ENCODE data around the gene PTPRE.

The PTPRE gene

GRCh38 chr10:127925471-127926207 lies 18.7 kb downstream of the PTPRE start:
- Histone ChIP-seq H3K4me3 (ENCODE audit: low read length) (no peak overlapping the region), H3K4me2 (ENCODE audit: low read length) (no peak overlapping the region), H3K27ac (ENCODE audit: low read length) (no peak overlapping the region), H3K36me3 (replicated peaks; ENCODE audit: low read depth, low read length) (no peaks in the 10 kb centered on the region), H3K79me2 (ENCODE audit: low read length) (no peaks in the 10 kb centered on the region), H2AFZ (ENCODE audit: low read depth, low read length) (no peak overlapping the region), H3K9ac (ENCODE audit: low read length) (no peak overlapping the region), H3K27me3 (ENCODE audit: low read depth, low read length) (no peaks in the 10 kb centered on the region), H4K20me1 (ENCODE audit: insufficient read depth, low read length) (no peaks in the 10 kb centered on the region), H3K9me3 (ENCODE audit: insufficient read depth, low read length) (no peaks in the 10 kb centered on the region), H3K4me1 (ENCODE audit: low read length) (no peaks in the 10 kb centered on the region)
- TF ChIP-seq EZH2phosphoT487 (IDR thresholded peaks at IDR 0.05; ENCODE audit: low read depth) = no peak
- TF ChIP-seq, protein P1, sequence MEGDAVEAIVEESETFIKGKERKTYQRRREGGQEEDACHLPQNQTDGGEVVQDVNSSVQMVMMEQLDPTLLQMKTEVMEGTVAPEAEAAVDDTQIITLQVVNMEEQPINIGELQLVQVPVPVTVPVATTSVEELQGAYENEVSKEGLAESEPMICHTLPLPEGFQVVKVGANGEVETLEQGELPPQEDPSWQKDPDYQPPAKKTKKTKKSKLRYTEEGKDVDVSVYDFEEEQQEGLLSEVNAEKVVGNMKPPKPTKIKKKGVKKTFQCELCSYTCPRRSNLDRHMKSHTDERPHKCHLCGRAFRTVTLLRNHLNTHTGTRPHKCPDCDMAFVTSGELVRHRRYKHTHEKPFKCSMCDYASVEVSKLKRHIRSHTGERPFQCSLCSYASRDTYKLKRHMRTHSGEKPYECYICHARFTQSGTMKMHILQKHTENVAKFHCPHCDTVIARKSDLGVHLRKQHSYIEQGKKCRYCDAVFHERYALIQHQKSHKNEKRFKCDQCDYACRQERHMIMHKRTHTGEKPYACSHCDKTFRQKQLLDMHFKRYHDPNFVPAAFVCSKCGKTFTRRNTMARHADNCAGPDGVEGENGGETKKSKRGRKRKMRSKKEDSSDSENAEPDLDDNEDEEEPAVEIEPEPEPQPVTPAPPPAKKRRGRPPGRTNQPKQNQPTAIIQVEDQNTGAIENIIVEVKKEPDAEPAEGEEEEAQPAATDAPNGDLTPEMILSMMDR (IDR thresholded peaks at IDR 0.05; ENCODE audit: low read depth, low read length) = no peak

GRCh38 chr10:127926455-127926854 lies 19.6 kb downstream of the PTPRE start:
- Histone ChIP-seq H3K79me2 (ENCODE audit: low read length) (no peaks in the 10 kb centered on the region), H3K36me3 (replicated peaks; ENCODE audit: low read depth, low read length) (no peaks in the 10 kb centered on the region), H3K27ac (ENCODE audit: low read length) (no peak overlapping the region), H3K4me3 (ENCODE audit: low read length) (no peak overlapping the region), H3K9me3 (ENCODE audit: insufficient read depth, low read length) (no peaks in the 10 kb centered on the region), H3K4me2 (ENCODE audit: low read length) (no peak overlapping the region), H3K9ac (ENCODE audit: low read length) (no peak overlapping the region), H4K20me1 (ENCODE audit: insufficient read depth, low read length) (no peaks in the 10 kb centered on the region), H2AFZ (ENCODE audit: low read depth, low read length) (no peak overlapping the region), H3K27me3 (ENCODE audit: low read depth, low read length) (no peaks in the 10 kb centered on the region), H3K4me1 (ENCODE audit: low read length) (no peaks in the 10 kb centered on the region)
- no peak for TF ChIP-seq EZH2phosphoT487 (IDR thresholded peaks at IDR 0.05; ENCODE audit: low read depth)
- TF ChIP-seq, protein P1 (IDR thresholded peaks at IDR 0.05; ENCODE audit: low read depth, low read length) = no peak

DNA sequence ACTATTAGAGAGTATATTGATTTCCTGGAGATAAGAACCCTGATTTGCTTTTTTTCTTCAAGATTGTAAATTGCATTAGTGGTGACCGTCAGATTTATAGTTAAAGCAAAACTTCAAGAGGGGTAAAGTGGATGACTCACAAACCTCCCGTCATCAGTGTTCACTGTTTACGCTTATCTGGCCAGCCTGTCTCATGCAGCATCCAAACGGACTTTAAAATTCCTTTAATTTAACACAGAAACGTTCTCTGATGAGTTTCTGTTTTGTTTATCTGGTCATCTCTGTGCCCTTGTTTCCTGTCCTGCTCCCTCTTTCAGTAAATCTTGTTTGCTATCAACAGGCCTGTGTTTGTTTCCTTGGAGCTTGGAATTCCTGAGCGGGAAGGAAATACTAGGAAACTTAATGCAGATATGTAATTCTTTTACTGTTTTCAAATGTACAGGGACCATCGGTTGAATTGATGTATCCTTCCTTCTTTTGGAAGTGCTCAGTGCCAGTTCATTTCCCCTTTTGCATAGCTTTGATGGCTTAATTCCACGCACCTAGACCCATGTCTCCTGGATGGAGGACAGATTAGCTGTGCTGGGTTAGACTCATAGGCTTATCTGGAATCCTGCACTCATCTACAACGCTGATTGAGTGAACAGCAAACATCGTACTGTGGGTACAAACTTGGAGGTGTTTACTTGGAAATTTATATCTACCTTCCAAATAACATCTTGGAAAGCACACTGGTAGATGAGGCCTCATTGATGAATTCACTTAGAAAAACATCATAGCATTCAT lies 21.3 kb downstream of the PTPRE start:
- Histone ChIP-seq H3K79me2 (ENCODE audit: low read length) (no peaks in the 10 kb centered on the region), H4K20me1 (ENCODE audit: insufficient read depth, low read length) (no peaks in the 10 kb centered on the region), H3K27ac (ENCODE audit: low read length) (no peak overlapping the region), H3K27me3 (ENCODE audit: low read depth, low read length) (no peaks in the 10 kb centered on the region), H3K36me3 (replicated peaks; ENCODE audit: low read depth, low read length) (no peaks in the 10 kb centered on the region), H3K4me1 (ENCODE audit: low read length) (no peaks in the 10 kb centered on the region), H3K4me3 (ENCODE audit: low read length) (no peak overlapping the region), H3K9me3 (ENCODE audit: insufficient read depth, low read length) (no peaks in the 10 kb centered on the region), H3K4me2 (ENCODE audit: low read length) (no peak overlapping the region), H2AFZ (ENCODE audit: low read depth, low read length) (no peak overlapping the region), H3K9ac (ENCODE audit: low read length) (no peak overlapping the region)
- TF ChIP-seq, protein P1 (IDR thresholded peaks at IDR 0.05; ENCODE audit: low read depth, low read length) = no peak
- no peak for TF ChIP-seq EZH2phosphoT487 (IDR thresholded peaks at IDR 0.05; ENCODE audit: low read depth)

DNA sequence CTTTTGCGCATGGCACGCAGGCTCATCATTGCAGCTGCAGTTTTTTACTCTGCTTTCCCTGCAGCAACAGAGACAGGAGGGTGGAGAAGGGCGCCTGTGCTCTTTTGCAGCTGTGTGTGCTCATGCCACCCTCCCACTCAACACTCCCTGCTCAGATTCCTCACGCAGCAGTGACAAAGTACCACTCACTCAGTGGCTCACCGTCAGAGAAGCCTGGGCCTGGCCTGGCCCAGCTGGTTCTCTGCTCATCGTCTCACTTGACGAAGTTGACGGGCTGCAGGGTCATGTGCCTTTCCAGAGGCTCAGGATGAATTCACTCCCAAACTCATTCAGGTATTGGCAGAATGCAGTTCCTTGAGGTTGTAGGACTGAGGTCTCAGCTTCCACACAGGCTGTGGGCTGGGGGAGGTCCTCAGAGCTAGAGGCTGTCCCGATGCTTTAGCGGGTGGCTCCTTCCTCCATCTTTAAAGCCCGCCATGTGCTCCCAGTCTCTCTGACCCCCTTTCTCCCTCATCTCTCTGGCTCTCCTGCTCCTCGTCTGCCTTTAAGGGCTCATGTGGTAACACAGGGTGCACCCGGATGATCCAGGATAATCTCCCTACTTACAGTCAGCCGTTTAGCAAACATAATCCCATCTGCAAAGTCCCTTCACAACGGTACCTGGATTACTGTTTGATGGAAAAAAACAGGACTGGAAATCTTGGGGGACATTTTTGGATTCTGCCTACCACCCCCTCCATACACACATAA lies 25.8 kb downstream of the PTPRE start:
- Histone ChIP-seq H4K20me1 (ENCODE audit: insufficient read depth, low read length) (no peaks in the 10 kb centered on the region), H2AFZ (ENCODE audit: low read depth, low read length) (no peak overlapping the region), H3K9me3 (ENCODE audit: insufficient read depth, low read length) (no peaks in the 10 kb centered on the region), H3K36me3 (replicated peaks; ENCODE audit: low read depth, low read length) (no peaks in the 10 kb centered on the region), H3K27me3 (ENCODE audit: low read depth, low read length) (no peaks in the 10 kb centered on the region), H3K27ac (ENCODE audit: low read length) (no peak overlapping the region), H3K4me3 (ENCODE audit: low read length) (no peak overlapping the region), H3K9ac (ENCODE audit: low read length) (no peak overlapping the region), H3K79me2 (ENCODE audit: low read length) (no peaks in the 10 kb centered on the region), H3K4me1 (ENCODE audit: low read length) (no peaks in the 10 kb centered on the region), H3K4me2 (ENCODE audit: low read length) (no peak overlapping the region)
- TF ChIP-seq, protein P1 (IDR thresholded peaks at IDR 0.05; ENCODE audit: low read depth, low read length) = no peak
- TF ChIP-seq EZH2phosphoT487 (IDR thresholded peaks at IDR 0.05; ENCODE audit: low read depth) = no peak
